ENCODE data around the gene PLEKHB1.

The PLEKHB1 gene

GRCh38 chr11:73645972-73646631 is at the start of gene PLEKHB1:
Gene PLEKHB1, plus strand, starts transcription at chr11:73646581. Its CDS starts 28 bp downstream, at chr11:73646609.
- no peak for DNase-seq (ENCODE audit: low read depth in 2 of 2)

- DNase-seq (ENCODE audit: low read depth in 2 of 2) = peak in 1 of 2 experiments; percentile 1
Observed at GRCh38 chr11:73597336-73597955, 48.9 kb upstream of the PLEKHB1 start.

GRCh38 chr11:73597956-73598718 is 48.2 kb upstream of the PLEKHB1 start, which contains the start of gene FAM168A:
Gene FAM168A, minus strand, starts transcription at chr11:73598112. Its CDS starts 129,638 bp downstream, at chr11:73468474.
- peak; percentile 84 to 89 for DNase-seq (ENCODE audit: low read depth in 2 of 2)

GRCh38 chr11:73598719-73599379 is 47.5 kb upstream of the PLEKHB1 start:
- DNase-seq (ENCODE audit: low read depth in 2 of 2) = no peak

GRCh38 chr11:73612601-73613140 is 33.7 kb upstream of the PLEKHB1 start:
- DNase-seq (ENCODE audit: low read depth in 2 of 2) = no peak

- DNase-seq (ENCODE audit: low read depth in 2 of 2) = no peak
Observed at GRCh38 chr11:73614591-73614990, 31.8 kb upstream of the PLEKHB1 start.

GRCh38 chr11:73622926-73623593 is 23.3 kb upstream of the PLEKHB1 start:
- DNase-seq (ENCODE audit: low read depth in 2 of 2) = no peak

- DNase-seq (ENCODE audit: low read depth in 2 of 2) = no peak
Observed at GRCh38 chr11:73623686-73624085, 22.7 kb upstream of the PLEKHB1 start.

GRCh38 chr11:73625696-73626318 is 20.6 kb upstream of the PLEKHB1 start:
- peak; percentile 38 to 60 for DNase-seq (ENCODE audit: low read depth in 2 of 2)

GRCh38 chr11:73629907-73630306 is 16.5 kb upstream of the PLEKHB1 start:
- no peak for DNase-seq (ENCODE audit: low read depth in 2 of 2)

GRCh38 chr11:73632996-73633395 is 13.4 kb upstream of the PLEKHB1 start:
- no peak for DNase-seq (ENCODE audit: low read depth in 2 of 2)

GRCh38 chr11:73633999-73634398 is 12.4 kb upstream of the PLEKHB1 start:
- DNase-seq (ENCODE audit: low read depth in 2 of 2) = no peak

- no peak for DNase-seq (ENCODE audit: low read depth in 2 of 2)
Observed at GRCh38 chr11:73635721-73636120, 10.7 kb upstream of the PLEKHB1 start.

- no peak for DNase-seq (ENCODE audit: low read depth in 2 of 2)
Observed at GRCh38 chr11:73636249-73636648, 10.1 kb upstream of the PLEKHB1 start.

- DNase-seq (ENCODE audit: low read depth in 2 of 2) = no peak
Observed at GRCh38 chr11:73637012-73637411, 9.4 kb upstream of the PLEKHB1 start.

- no peak for DNase-seq (ENCODE audit: low read depth in 2 of 2)
Observed at GRCh38 chr11:73640592-73640991, 5.8 kb upstream of the PLEKHB1 start.

GRCh38 chr11:73641668-73642067 is 4.7 kb upstream of the PLEKHB1 start:
- DNase-seq (ENCODE audit: low read depth in 2 of 2) = no peak

- DNase-seq (ENCODE audit: low read depth in 2 of 2) = no peak
Observed at GRCh38 chr11:73645121-73645969, 1.0 kb upstream of the PLEKHB1 start.

GRCh38 chr11:73647459-73648100 is 1.2 kb downstream of the PLEKHB1 start:
- peak; percentile 79 to 84 for DNase-seq (ENCODE audit: low read depth in 2 of 2)
